C4-2B (cell line): ENCODE results near the gene L3MBTL4.

ENCODE experiments used
- H3K27ac ChIP-seq: fragments of 450-650 bp; 2 replicates; pipeline ENCODE4 v1.5.1; 2017
- ZFX ChIP-seq: fragments of 450-650 bp; IDR thresholded peaks from 2 replicates; pipeline ENCODE4 v1.6.1; 2017
- TF ChIP-seq, protein P1 (sequence below): fragments of 450-650 bp; conservative IDR thresholded peaks from 2 replicates; pipeline ENCODE4 v1.5.1; 2017; ENCODE audit warnings: mild to moderate bottlenecking

L3MBTL4 gene

DNA sequence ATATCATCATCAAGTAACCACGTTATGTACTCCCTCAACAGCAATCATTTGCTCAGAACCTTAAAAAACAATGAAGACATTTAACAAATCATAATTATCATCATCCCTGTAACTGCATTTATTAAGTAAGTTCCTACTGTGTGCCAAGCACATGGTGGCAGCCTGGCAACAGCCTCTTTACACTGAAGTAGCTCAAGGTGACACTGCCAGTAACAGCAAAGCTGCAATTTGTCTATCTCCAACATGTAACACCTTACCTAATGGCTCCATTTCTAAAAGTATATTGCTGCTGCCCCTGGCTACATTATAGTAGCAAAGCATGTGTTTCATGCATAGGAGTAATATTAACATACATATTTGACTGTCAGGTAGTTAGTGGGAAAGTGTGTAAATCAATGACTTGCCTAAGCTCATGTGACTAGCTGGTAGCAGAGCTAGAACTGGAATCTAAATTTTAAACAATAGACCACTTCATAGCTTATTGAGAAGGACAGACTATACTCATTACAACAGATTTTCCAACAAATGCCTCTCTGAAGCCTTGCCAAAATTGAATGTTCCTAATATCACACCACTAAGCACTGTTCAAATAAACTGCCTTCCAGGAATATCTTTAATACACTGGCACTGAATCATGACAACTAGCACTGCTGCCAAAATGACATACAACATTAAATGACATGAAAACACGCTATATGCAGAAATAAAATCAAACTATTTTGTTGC lies 86.7 kb downstream of the L3MBTL4 start:
- TF ChIP-seq ZFX, result no peak
- TF ChIP-seq, protein P1, sequence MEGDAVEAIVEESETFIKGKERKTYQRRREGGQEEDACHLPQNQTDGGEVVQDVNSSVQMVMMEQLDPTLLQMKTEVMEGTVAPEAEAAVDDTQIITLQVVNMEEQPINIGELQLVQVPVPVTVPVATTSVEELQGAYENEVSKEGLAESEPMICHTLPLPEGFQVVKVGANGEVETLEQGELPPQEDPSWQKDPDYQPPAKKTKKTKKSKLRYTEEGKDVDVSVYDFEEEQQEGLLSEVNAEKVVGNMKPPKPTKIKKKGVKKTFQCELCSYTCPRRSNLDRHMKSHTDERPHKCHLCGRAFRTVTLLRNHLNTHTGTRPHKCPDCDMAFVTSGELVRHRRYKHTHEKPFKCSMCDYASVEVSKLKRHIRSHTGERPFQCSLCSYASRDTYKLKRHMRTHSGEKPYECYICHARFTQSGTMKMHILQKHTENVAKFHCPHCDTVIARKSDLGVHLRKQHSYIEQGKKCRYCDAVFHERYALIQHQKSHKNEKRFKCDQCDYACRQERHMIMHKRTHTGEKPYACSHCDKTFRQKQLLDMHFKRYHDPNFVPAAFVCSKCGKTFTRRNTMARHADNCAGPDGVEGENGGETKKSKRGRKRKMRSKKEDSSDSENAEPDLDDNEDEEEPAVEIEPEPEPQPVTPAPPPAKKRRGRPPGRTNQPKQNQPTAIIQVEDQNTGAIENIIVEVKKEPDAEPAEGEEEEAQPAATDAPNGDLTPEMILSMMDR, result no peak
- no peak overlapping the region for H3K27ac ChIP-seq

DNA sequence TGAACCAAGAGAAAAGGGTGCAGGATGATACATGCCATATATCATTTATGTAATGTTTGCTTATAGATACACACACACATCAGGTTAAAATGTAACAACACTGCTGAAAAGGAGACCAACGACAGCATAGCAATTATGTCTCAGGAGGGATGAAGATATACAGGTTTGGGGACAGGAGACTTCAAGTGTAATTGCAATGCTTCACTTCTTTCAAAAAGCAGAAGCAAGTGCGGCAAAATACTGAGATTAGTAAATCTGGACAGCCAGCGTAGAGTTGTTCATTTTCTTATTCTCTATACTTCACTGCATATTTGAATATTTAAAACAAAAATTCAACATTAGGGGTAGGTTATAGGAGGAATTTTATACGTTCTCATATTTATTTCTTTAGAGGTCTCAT lies 87.2 kb downstream of the L3MBTL4 start:
- no peak overlapping the region for H3K27ac ChIP-seq
- TF ChIP-seq ZFX, result no peak
- TF ChIP-seq, protein P1, result no peak

DNA sequence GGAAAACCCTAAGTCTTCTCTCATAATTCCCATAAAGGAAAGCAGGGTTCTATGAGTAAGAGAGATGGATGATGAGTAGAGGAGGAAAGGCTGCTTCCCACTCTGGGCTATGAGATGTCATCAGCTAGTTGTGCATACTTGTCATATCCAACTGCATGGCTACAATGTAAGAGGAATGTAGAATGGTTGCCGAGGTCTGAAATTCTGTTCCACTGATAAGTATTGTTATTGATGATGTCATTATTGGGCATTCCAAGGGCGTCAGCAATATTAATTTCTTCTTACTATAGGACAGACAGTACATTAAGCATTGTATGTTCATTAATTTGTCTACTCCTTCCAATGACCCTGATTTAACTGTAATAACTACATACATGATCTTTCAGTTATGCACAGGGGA lies 88.1 kb downstream of the L3MBTL4 start:
- TF ChIP-seq, protein P1, result no peak
- TF ChIP-seq ZFX, result no peak
- no peak overlapping the region for H3K27ac ChIP-seq

DNA sequence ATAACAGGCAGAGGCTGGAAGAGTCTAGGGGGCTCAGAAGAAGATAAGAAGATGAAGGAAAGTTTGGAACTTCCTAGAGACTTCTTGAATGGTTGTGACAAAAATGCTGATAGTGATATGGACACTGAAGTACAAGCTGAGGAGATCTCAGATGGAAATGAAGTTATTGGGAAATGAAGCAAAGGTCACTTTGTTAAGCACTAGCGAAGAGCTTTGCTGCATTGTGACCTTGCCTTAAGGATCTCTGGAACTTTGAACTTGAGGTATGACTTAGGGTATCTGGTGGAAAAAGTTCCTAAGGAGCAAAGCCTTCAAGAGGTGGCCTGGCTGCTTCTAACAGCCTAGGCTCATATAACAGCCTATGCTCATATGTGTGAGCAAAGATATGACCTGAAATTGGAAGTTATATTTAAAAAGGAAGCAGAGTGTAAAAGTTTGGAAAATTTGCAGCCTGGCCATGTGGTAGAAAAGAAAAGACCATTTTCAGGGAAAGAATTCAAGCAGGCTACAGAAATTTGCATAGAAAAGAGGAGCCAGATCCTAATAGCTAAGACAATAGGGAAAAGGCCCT lies 91.3 kb downstream of the L3MBTL4 start:
- TF ChIP-seq, protein P1, result no peak
- no peak for TF ChIP-seq ZFX
- H3K27ac ChIP-seq, result no peak overlapping the region

DNA sequence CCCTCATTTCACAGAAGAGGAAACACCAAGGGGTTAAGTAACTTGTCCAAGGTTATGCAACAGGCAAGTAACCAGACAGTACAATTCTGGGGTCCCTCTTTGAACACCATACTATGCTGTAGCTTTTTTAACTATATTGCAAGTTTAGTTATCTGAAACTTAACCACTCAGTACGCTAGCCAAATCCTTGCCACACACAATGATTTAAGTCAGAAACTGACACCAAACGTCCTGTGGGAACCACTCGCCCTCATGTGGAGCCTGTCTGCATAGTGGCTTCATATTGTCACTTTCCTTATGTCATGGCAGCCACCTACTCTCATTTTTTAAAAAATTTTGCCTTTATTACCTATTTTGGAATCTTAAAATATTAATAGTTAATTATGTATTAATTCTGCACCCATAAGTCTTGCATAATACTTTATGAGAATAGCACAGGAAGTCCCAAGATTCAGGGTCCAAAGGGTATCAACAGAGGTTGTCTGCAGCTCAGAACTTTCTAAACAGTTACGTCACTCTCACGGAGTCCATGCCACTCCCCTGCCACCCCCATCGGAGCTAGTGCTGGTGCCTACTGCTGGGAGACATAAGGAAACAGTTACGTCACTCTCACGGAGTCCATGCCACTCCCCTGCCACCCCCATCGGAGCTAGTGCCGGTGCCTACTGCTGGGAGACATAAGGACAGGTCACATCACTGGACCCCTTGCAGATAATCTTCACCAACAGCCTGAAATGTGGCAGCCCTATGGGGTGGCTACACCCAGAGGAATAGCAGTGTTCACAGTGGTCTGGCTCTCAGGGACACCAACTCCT lies 99.0 kb downstream of the L3MBTL4 start:
- TF ChIP-seq ZFX, result no peak
- TF ChIP-seq, protein P1, result no peak
- no peak overlapping the region for H3K27ac ChIP-seq

DNA sequence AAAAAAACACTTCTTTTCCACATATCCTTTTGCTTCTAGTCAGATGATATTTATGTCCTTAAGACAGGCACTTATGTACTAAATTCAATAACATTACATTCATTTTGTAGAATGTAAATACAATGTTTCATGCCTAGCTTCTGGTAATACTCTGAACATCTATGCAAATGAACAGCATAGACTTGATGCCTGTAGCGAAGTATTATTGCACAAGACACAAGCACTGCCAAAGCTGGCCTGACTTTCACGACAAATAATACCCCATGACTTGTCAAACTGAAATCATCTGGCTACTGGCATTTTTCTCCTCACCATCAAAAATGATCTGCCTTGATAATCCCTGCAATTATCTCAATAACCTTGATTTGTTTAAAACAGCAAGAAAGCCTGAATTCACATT lies 101.3 kb downstream of the L3MBTL4 start:
- TF ChIP-seq, protein P1, result no peak
- no peak for TF ChIP-seq ZFX
- H3K27ac ChIP-seq, result no peak overlapping the region
